Measurements from ENCODE around the gene OCIAD1.
"Not testable (repeated sequence)": the region's sequence is repeated elsewhere in the genome, so short reads cannot be mapped to it uniquely, and the experiment has no call there.

OCIAD1 gene

GRCh38 chr4:48877827-48878535, 47.1 kb downstream of the OCIAD1 start:
- peak; percentile 10 for DNase-seq (ENCODE audit: low read depth, low spot score)
- H3K4me3 ChIP-seq (ENCODE audit: low read length): no peak overlapping the region

- no peak overlapping the region for H3K4me3 ChIP-seq (ENCODE audit: low read length)
- DNase-seq (ENCODE audit: low read depth, low spot score): no peak
Measured at GRCh38 chr4:48879561-48880442, 48.9 kb downstream of the OCIAD1 start.

DNA sequence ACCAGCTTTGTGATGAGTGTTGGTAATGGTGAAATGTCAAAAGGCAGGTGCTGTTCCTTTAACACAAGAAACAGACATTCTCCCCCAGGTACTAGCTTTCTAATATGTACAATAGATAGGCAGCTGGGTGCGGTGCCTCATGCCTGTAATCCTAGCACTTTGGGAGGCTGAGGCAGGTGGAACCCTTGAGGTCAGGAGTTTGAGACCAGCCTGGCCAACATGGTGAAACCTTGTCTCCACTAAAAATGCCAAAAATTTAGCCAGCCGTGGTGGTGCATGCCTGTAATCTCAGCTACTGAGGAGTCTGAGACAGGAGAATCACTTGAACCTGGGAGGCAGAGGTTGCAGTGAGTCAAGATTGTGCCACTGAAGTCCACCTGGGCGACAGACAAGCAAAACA, 50.8 kb downstream of the OCIAD1 start:
- not testable (repeated sequence) for H3K4me3 ChIP-seq (ENCODE audit: low read length); DNase-seq (ENCODE audit: low read depth, low spot score)

GRCh38 chr4:48889750-48890149, 58.9 kb downstream of the OCIAD1 start:
- not testable (repeated sequence) for DNase-seq (ENCODE audit: low read depth, low spot score); H3K4me3 ChIP-seq (ENCODE audit: low read length)

DNA sequence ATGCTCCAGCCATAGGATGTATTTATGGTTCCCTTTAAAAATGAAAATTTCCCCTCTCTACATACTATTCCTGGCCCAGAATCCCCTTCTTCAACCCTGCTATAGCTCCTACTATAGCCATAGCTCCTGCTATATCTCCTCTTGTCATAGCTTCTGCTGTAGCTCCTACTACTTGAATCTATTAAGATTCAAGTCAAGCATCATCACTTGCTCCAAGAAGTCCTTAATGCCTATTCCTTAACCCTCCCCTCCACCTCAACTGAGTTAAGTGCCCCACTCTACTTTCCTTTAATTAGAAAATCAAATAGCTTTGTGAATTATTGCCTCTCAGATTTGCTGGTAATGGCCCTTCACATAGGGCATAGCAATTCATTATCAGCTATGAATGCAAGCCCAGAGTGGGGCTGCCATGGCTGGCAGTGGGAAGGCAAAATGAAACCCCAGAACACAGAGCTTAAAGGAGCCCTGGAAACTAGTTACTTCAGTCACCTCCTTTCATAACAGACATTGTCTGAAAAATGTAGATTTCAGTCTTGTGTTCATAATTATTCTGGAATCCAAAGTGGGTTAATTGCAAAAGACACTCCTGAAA, 60.2 kb downstream of the OCIAD1 start:
- no peak overlapping the region for H3K4me3 ChIP-seq (ENCODE audit: low read length)
- DNase-seq (ENCODE audit: low read depth, low spot score): no peak

GRCh38 chr4:48896845-48897244, 66.0 kb downstream of the OCIAD1 start:
- no peak for DNase-seq (ENCODE audit: low read depth, low spot score)
- H3K4me3 ChIP-seq (ENCODE audit: low read length): no peak overlapping the region

GRCh38 chr4:48898733-48899431, 68.0 kb downstream of the OCIAD1 start:
- H3K4me3 ChIP-seq (ENCODE audit: low read length): no peak overlapping the region
- DNase-seq (ENCODE audit: low read depth, low spot score): no peak

GRCh38 chr4:48899432-48899749, 68.5 kb downstream of the OCIAD1 start:
- DNase-seq (ENCODE audit: low read depth, low spot score): no peak
- no peak overlapping the region for H3K4me3 ChIP-seq (ENCODE audit: low read length)

DNA sequence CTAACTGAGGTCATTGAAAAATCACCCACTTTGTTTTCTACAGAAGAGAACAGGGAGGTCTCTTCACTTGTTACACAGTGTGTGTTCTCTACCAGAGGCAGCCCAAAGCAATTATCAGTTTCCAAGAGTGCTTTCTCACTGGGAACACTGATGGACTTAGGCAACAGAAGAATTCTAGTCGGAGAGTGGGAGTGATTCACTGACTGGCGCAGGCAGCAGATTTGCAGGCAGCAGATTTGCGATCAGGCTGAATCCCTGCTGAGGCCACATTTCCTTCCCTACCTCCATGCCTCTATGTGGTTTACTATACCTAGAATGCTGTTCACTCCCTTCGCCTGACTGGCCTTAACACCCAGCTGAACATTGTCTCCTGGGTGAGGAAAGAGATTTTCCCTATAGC, 69.1 kb downstream of the OCIAD1 start:
- no peak overlapping the region for H3K4me3 ChIP-seq (ENCODE audit: low read length)
- DNase-seq (ENCODE audit: low read depth, low spot score): no peak

- no peak for DNase-seq (ENCODE audit: low read depth, low spot score)
- no peak overlapping the region for H3K4me3 ChIP-seq (ENCODE audit: low read length)
Measured at GRCh38 chr4:48901196-48901595, 70.3 kb downstream of the OCIAD1 start.

DNA sequence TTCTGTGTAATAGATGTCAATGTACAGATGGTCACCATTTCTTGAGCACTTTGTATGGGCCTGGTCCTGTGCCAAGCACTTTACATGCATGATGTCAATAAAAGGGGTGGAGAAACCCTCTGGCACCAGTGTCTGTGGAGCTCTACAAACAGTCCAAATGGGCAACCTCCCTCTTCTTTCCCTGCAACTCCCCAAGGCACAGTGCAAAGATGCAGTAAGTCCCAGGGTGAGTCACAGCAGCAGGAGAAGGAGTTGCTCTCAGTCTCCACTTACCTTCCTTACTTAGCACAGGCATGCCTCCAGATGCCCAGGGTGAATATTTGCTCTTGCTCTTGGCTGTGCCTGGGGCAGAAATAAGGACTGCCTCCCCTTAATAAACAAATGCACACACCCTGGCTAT, 71.4 kb downstream of the OCIAD1 start:
- H3K4me3 ChIP-seq (ENCODE audit: low read length): no peak overlapping the region
- no peak for DNase-seq (ENCODE audit: low read depth, low spot score)

- H3K4me3 ChIP-seq (ENCODE audit: low read length): no peak overlapping the region
- DNase-seq (ENCODE audit: low read depth, low spot score): peak; percentile 29
Measured at GRCh38 chr4:48904101-48904500, 73.2 kb downstream of the OCIAD1 start.

- no peak for DNase-seq (ENCODE audit: low read depth, low spot score)
- H3K4me3 ChIP-seq (ENCODE audit: low read length): no peak overlapping the region
Measured at GRCh38 chr4:48904541-48905142, 73.8 kb downstream of the OCIAD1 start.

DNA sequence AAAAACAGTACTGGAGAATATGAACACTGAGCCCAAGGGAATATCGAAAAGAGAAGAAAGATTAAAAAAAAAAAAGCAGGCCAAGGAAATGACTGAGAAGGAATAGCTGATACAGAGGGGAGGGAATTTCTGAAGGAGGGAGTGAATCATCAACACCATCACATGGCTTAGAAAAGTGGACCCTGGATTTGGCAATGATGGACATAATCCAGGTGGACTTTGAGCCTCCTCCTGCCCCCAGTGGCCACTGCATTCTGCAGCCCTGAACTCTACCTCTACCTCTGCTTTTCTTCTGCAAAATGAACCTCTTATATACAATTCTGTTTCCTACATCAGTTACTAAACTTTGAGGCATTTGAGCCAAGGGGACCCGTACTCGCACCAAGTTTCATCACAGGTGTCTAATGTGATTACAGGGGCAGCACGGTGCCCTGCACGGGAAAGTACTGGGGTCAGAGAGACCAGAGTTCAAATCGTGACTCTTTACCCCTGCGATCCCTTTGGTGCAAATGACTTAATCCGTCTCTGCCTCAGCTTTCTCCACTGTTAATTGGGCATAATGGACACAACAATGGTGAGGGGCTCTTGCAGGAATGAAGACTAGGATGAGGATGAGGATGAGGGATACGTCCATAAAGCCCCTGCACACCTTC, 74.6 kb downstream of the OCIAD1 start:
- no peak for DNase-seq (ENCODE audit: low read depth, low spot score)
- H3K4me3 ChIP-seq (ENCODE audit: low read length): peak overlapping the region; percentile 68

GRCh38 chr4:48906206-48907173, 75.6 kb downstream of the OCIAD1 start, which contains the start of gene OCIAD2:
Gene OCIAD2, minus strand, starts transcription at chr4:48906774. Its CDS starts 2,225 bp downstream, at chr4:48904549.
- DNase-seq (ENCODE audit: low read depth, low spot score): peak; percentile 88
- H3K4me3 ChIP-seq (ENCODE audit: low read length): peak within 1 kb of the TSS; percentile 68

GRCh38 chr4:48907706-48908477, 77.0 kb downstream of the OCIAD1 start:
- no peak for DNase-seq (ENCODE audit: low read depth, low spot score)
- no peak overlapping the region for H3K4me3 ChIP-seq (ENCODE audit: low read length)

- no peak for DNase-seq (ENCODE audit: low read depth, low spot score)
- no peak overlapping the region for H3K4me3 ChIP-seq (ENCODE audit: low read length)
Measured at GRCh38 chr4:48908687-48909086, 77.8 kb downstream of the OCIAD1 start.

Measured in Jurkat, Clone E6-1 (cell line).